Stimulated activated CD4-positive, alpha-beta T cell treated with anti-CD3 and anti-CD28 coated beads, Interleukin-1b, Interleukin-23, amount 100 ng/mL, for 48 hours (primary cell): ENCODE measurements around the gene CCND2.

Source experiments
- DNase-seq: peaks from one replicate; pipeline ENCODE4 v3.0.0-alpha.2; 2020

CCND2 gene

DNA sequence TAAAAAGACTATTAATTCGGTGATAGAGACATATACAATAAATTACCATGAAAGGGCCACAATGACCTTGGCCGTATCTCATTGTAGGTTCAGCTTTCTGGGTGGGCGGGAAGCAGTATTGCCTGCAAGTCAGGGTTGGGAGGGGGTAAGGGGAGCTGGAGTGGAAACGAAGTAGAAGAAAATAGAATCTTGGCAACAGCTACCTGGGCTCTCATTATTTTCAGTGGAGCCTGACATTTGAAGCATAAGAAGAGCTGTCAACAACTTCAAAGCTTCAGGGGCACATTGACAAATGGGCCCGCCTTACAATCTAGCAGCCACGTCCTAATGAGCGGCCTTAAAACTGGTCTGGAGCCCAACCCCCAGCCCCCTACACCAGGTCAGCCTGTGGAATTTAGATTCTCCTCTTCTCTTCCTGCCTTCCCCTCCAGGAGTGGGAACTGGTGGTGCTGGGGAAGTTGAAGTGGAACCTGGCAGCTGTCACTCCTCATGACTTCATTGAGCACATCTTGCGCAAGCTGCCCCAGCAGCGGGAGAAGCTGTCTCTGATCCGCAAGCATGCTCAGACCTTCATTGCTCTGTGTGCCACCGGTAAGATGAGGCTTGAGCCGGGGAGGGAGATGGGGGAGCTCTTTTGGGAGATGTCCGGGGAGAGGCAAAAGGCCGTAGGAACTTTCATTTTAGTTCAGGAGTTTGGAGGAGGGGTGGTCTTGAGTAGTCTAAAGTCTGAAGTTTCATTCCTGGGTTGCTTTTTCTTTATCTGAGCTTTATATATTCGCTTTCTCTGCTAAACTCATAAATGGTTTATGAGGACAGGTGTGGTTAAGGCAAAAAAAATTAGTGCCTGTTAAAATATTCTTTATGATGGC, 5.0 kb downstream of the CCND2 start:
- DNase-seq: no peak

GRCh38 chr12:4279198-4279690, 5.7 kb downstream of the CCND2 start:
- DNase-seq: no peak

DNA sequence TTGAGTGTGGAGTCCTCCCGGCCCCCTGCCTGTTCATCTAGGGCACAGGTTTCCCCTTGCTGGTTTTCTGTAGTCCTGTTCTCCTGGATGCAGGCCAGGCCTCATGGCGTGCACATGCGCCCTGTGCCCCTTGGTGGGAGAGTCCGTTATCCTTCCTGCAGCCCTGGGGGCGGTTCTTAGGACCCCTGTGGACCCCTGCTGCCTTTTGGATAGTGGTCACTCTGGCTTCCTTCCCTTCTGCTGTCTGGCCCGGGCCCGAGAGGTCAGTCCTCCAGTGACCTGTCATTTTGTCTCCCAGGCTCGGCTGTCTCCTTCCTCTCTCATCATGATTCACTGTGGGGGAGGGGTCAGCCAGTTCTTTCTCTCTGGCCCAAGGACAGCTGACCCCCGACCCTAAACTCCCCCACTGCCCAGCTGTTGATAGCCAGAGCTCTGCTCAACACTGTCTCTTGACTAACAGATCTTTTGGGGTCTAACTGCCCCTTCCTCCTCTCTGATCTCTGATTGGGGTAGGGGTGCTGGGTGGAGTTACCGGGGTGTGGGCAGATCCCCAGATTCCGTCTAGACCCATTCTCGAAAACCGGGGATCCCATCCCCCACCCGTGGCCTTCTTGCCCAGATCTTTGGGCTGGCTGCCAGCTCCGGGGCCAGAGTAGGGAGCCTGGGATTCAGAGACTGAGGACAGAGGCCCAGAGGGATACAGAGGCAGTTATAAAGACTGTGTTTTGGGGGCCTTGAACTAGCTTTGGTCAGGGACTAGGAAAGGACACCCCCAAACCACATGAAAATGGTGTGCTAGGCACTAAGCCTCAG, 7.0 kb downstream of the CCND2 start:
- no peak for DNase-seq

DNA sequence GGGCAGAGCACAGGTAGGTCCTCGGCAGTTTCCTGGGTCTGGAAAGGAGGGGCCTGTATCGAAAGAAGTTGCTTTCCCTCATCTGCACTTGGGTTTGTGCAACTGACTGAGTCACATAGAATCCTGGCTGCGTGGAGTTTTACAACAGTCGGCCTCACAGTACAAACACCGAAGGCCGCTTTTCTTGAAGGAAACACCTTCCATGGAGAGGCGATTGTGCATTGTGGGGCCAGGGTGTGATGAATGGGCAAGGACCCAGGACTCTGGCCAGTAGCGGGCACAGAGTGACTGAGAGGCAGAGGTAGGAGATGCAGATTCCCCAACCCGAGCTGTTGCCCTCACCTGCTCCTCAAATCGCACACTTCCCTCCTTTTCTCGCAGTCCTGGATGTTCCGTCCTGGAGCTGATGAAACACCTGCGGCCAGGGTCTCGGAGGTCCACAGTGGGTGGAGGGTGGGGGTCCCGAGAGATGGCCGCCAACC, 7.7 kb downstream of the CCND2 start:
- no peak for DNase-seq

DNA sequence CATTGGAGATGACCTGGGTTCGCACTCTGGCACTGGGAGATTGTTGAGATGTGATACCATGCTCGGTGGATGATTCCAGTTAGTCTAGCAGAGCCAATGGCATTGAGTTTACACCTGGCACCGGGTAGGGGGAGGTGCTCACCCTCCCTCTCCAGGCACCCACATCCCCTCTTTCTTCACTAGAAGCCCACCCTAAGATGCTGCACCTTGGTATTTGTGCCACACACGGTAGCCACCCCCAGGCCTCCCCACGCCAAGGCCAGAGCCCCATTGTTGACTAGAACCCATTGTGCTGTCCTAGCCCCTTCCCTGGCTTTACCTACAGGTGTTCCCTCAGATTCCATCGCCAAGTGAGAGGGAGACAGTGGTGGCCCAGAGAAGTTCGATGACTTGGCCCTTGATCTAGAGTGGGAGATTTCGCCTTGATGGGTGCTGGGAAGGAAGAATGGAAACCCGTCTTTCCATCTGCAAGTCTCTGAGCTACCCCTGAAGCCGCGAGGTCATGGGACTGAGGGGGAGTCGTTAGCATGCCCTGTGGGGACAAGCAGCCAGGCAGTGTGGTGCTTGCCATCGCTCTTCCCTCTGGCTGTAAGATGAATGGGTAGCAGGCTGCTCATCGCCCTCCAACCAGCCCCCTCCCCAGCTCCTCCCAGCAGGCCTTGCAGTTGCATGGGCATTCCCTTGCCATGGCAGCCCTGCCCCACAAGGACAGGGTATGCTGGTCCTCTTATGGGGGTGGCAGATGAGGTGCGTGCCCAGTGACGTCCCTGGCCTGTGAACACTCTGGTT, 8.7 kb downstream of the CCND2 start:
- no peak for DNase-seq

- DNase-seq: no peak
These were observed 9.4 kb downstream of the CCND2 start for GRCh38 chr12:4282892-4283511.

DNA sequence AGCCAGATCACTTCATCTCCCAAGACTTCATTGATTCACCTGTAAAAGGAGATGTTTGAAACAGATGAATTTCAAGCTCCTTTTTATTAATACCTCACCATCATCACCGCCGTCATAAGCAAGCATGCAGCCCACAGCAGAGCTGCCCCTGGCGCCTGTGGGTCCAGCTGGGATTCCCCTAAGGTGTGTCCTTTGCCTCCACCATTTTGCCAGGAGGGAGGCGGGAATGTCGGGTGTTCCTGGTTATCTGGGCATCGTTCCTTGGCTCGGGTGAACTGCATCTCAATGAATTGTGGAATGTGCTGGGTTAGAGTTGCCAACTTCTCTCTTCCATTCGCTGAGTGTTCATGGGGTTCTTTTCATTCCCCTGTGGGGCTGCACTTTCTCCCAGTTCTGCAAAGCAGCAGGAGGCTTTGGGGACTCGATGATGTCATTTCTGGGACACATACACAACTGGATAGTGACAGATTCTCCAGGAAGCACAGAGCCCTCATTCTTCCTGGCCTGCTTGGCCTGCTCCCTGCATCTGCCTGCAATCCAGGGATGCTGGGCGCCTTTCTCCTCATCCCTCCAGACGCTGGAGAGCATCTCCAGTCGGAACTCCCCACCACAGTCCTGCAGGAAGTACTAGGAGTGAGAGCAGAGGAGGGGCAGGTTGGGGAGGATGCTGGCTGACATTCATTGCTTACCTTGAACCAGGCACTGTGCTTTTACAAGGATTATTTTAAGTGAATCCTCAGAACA, 10.1 kb downstream of the CCND2 start:
- DNase-seq: no peak

- DNase-seq: no peak
These were observed 10.7 kb downstream of the CCND2 start for GRCh38 chr12:4284306-4284705.

- no peak for DNase-seq
These were observed 11.5 kb downstream of the CCND2 start for GRCh38 chr12:4285070-4285469.

DNA sequence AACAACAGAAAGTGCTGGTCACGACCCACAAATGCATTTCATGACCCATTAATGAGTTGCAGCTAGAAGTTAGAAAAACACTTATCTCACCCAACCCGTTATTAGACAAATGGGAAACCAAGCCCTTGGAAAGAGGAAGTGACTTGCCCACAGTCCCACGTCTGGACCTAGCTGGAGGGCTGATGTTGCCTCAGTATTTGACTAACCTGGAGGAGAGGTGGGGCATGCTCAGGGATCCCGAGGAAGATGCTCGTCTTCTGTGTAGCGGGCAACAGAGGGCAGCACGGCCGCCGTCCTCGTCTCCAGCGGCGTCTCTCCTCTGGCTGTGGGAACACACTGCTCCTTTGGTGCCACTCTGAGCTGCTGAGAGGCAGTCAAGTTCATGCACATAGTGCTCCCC, 12.7 kb downstream of the CCND2 start:
- DNase-seq: no peak

GRCh38 chr12:4286771-4287317, 13.3 kb downstream of the CCND2 start:
- DNase-seq: no peak

DNA sequence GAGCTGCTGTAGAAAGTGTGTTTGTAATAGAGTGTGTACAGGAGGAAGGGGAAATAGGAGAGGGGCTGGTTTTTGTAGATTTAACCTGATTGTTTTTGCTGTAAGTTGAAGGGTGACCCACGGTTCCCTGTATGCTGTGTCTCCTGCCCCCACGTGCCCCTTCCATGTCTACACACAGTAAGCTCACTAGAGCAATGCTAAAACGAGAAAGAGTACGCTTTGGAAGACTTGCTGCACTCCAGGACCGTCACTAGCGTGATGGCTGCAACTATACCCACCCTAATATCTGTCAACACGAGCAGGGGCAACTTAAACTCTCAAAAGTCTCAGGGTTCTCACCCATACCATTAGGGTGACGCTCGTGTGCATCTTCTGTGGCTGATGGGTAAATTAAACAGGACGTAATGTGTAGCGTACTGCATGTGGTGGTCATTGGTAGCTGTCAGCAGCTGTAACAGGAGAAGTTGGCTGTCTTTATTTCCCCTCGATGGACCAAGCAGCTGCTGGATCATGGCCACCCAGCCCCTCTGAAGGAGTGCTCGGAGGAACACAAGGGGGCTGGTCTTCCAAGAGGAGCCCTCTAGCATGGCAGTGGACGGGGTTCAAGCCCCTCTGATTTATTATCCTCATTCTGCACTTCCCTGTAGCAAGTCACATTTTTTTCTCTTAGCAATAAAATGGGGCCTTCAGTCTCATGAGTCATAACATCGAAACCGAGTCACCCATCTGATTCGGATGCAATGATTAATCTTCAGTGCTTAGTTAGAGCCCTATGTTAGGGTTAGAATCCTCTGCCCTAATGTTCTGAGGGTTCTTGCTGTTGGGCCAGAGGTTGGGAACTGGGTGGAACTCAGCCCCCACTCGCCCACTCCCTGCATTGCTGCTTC, 14.0 kb downstream of the CCND2 start:
- DNase-seq: no peak

GRCh38 chr12:4288296-4289131, 15.0 kb downstream of the CCND2 start:
- no peak for DNase-seq

GRCh38 chr12:4289231-4289878, 15.8 kb downstream of the CCND2 start:
- no peak for DNase-seq

- no peak for DNase-seq
These were observed 16.6 kb downstream of the CCND2 start for GRCh38 chr12:4289998-4290790.

GRCh38 chr12:4292341-4293073, 18.9 kb downstream of the CCND2 start:
- no peak for DNase-seq

DNA sequence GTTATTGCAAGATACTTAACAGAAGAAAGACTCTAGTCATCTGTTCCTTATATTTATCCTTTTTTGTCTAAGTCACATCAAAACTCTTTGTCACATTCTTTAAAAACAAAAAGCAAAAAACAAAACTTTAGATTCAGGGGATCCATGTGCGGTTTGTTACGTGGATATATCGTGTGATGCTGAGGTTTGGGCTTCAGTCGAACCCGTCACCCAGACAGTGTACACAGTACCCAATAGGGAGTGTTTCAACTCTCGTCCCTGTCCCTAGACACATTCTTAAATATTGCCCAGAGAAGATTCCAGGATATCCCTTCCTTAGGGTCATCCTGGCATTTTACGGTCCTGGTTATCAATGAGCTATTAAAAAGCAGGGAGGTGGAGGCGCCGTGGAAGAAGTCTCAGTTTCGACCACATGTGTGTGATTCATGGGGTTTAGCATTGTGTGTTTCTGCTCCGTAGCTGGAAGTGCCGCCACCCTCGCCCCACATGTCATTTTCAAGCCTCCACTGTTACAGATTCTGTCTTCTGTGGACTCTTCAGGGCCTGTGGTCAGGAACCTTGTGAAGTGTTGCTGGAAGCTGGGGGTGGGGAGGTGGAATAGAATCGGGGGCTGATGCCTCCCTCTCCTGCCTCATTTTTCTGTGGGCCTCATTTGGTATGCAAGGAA, 19.9 kb downstream of the CCND2 start:
- DNase-seq: peak; percentile 60
